Activated naive CD4-positive, alpha-beta T cell treated with anti-CD3 and anti-CD28 coated beads, Interleukin-2, amount 50 U/mL, for 72 hours (primary cell): Measurements from ENCODE around the gene MPC2. TPM values are rescaled to one million over a fixed set of nuclear protein-coding genes. Genes with fewer than 3 reads are reported as not detected.
"Not testable (repeated sequence)": the region's sequence is repeated elsewhere in the genome, so short reads cannot be mapped to it uniquely, and the experiment has no call there.

Experiments used
- ATAC-seq, 2 donors: fragments of 150-1000 bp; cut with Tn5 transposase; 2 replicates each; pipeline ENCODE4 v1.10.0; 2021; ENCODE audit warnings: mild to moderate bottlenecking in 2 of 2, moderate library complexity in 2 of 2
- DNase-seq, 2 donors: peaks; one replicate each; pipeline ENCODE4 v3.0.0; 2021 to 2022; ENCODE audit warnings: low spot score in 2 of 2
- H3K27ac Mint-ChIP-seq, 2 donors: one replicate each; pipeline ENCODE4 v1.8.0; 2022; ENCODE audit warnings: mild to moderate bottlenecking in 2 of 2, mixed read lengths in 2 of 2
- H3K36me3 Mint-ChIP-seq, 2 donors: one replicate each; pipeline ENCODE4 v1.8.0; 2022; ENCODE audit warnings: mixed read lengths in 2 of 2
- H3K9me3 Mint-ChIP-seq, 2 donors: one replicate each; pipeline ENCODE4 v1.8.0; 2022; ENCODE audit warnings: mixed read lengths in 2 of 2
- total RNA-seq, 2 donors: library from RNA; stranded (reverse); gene quantifications; one replicate each; pipeline ENCODE4 v1.2.3, GENCODE V29; 2022

MPC2 gene
- total RNA-seq, 2 donors from 2014 or later = 60.3 to 68.6 TPM

DNA sequence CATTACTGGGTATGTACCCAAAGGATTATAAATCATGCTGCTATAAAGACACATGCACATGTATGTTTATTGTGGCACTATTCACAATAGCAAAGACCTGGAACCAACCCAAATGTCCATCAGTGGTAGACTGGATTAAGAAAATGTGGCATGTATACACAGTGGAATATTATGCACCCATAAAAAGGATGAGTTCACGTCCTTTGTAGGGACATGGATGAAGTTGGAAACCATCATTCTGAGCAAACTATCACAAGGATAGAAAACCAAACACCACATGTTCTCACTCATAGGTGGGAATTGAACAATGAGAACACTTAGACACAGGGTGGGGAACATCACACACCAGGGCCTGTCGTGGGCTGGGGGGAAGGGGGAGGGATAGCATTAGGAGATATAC, 49.7 kb downstream of the MPC2 start:
- not testable (repeated sequence) for H3K9me3 Mint-ChIP-seq, DNase-seq, H3K27ac Mint-ChIP-seq, ATAC-seq, H3K36me3 Mint-ChIP-seq

DNA sequence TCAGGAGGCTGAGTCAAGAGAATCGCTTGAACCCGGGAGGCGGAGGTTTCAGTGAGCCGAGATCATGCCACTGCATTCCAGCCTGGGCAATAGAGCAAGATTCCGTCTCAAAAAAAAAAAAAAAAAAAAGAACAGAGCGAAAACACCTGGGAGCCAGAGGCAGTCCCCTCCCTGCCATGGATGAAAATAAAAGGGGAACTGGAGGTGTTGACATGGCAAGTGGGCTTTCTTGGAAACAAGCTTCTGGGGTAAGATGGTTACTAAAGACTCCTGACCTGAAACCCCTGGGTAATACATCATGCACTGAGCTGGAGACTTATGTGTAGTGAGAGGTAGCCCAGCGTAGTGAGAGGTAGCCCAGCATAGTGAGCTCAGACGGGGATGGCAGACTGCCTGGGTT, 54.5 kb downstream of the MPC2 start:
- DNase-seq = no peak
- Mint-ChIP-seq H3K36me3 (no peaks in the 10 kb centered on the region), H3K27ac (no peak overlapping the region), H3K9me3 (no peaks in the 10 kb centered on the region)
- no peak for ATAC-seq

DNA sequence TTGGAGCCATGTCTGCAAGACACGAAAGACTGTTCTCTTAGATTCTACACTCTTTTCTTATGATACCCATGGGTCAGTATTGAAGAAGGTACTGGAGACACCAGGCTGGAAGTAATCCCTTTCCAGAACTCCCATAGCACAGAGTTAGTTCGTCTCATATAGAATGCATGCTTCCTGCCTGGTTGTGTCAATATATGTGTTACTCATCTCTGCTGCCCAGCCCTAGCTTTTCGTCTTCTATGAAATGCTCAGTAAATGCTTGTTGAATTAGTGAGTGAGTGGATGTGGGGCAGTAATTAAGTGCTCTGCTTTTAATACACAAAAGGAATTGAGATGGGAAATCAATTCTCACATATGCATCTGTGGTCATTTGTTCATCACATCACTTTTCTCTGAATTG, 55.1 kb downstream of the MPC2 start:
- Mint-ChIP-seq H3K36me3 (no peaks in the 10 kb centered on the region), H3K9me3 (no peaks in the 10 kb centered on the region), H3K27ac (no peak overlapping the region)
- ATAC-seq = no peak
- no peak for DNase-seq

DNA sequence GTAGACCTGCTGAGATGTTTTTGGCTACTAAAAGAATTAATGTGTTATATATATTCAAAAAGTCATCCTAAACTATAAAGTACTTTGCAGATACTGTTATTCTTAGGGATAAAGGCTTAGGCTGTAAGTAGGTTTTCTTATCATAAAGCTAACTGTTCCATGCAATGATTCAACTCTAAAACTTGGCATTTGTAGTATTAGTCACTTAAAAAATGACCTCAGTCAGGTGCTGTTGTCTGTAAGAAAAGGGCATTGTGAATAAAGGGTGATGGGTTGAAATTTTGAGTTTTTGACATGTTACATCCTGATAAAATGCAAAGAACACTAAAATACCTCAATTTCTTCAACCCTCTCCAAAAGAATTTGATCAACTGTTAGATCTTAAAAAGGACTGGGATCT, 55.8 kb downstream of the MPC2 start:
- DNase-seq (no peak), ATAC-seq (no peak)
- Mint-ChIP-seq H3K27ac (no peak overlapping the region), H3K36me3 (no peaks in the 10 kb centered on the region), H3K9me3 (no peaks in the 10 kb centered on the region)

DNA sequence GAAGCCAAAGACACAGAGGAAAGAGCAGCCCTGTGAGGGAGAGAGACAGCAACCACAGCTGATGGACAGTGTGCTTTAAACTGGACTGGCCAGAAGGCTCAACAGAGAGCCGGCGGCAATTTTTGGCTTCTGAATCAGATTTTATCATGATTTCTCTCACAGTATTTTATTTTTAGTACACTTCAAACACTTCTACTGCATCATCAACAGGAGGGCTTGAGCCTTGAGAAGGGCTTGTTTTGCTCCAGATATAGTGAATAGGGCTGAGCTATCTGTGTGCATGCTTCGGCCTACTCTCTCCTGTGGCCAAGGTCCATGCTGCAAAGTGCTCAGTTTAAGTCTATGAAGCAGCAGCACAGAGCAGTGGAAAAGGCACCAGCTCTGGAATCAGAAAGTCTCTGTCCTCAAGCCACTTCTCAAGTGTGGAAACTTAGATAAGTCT, 56.3 kb downstream of the MPC2 start:
- ATAC-seq = no peak
- Mint-ChIP-seq H3K36me3 (no peaks in the 10 kb centered on the region), H3K9me3 (no peaks in the 10 kb centered on the region), H3K27ac (no peak overlapping the region)
- DNase-seq = no peak

DNA sequence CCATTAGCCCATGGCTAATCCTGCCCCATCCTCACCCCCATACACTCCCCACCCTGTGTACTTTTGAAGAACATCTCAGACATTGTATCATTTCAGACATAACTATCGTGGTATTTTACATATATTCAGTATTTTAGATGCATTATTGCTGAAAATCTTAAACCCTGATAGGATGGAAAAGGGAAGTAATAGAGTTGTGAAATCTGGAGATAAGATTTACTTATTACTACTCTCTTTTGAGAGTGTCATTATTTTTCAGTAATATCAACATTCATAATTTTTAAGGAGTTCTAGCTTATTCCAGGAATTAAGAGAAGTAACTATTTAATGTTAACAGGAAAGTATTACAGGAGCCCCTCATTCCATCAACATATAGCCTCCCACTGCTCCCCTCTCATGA, 57.4 kb downstream of the MPC2 start:
- H3K36me3 Mint-ChIP-seq = no peaks in the 10 kb centered on the region
- no peak overlapping the region for H3K27ac Mint-ChIP-seq
- DNase-seq (no peak), ATAC-seq (no peak)
- H3K9me3 Mint-ChIP-seq = no peaks in the 10 kb centered on the region

DNA sequence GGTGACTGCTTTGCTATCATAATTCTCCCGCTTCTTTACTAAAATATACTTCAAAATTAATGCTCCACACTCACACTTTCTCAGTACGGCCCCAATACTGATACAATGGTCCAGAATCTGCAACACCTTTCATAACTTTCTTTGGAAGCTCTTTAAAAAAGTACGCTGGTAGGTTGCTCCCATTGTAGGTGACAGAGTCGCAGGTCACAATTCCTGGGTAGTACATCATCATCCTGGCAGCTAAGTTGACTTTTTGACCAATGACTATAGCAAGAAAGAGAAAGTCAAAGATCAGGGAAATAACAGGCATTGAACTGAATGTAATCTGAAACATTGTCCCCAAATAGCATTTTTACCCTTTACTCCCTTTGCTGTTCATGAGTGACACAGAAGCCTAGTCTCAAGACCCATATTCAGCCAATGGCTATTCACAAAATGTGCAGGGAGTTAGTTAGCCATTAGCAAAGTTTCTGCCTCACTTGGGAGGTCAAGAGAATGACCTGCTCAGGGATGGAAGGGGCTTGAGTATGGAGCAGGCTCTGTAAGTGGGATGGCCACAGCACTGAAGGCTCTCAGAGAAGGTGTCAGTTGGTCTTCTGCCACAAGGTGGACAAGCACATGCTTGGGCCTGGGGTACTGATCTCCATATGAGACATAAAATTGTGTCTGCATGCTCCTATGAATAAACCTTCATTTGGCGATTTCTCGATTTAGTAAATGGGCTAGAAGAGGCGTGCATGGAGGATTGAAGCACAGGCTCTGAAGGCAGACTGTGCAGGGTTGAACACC, 58.3 kb downstream of the MPC2 start:
- H3K27ac Mint-ChIP-seq = no peak overlapping the region
- no peak for ATAC-seq

DNA sequence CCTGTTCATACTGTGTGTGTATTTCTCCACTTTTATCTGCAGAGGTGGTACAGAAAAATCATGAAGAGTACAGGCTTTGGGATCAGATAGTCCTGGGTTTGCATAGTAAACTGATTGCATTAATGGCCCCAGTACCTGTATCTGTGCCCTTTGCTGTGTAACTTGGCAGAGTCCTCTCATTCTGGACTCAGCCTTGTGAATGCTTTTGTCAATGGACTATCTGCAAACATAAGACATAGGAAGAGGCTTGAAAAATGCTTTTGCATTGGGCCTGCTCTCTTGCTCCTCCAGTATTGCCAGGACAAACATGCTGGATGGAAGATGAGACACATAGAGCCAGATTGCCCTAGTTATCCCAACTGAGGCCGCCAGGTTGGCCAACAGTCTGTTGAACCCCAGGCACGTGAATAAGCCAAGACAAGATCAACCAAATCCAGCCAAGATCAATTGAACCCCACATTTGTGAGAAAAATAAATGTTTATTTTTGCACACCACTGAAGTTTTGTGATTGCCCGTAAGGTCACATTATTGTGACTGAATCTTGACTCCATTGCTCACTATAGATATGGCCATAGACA, 60.2 kb downstream of the MPC2 start:
- DNase-seq (no peak), ATAC-seq (no peak)
- Mint-ChIP-seq H3K9me3 (no peaks in the 10 kb centered on the region), H3K27ac (no peak overlapping the region), H3K36me3 (no peaks in the 10 kb centered on the region)

More for the DNA sequence above, 58.3 kb downstream of the MPC2 start:
- no peak for DNase-seq
- no peaks in the 10 kb centered on the region for H3K9me3 Mint-ChIP-seq
- H3K36me3 Mint-ChIP-seq = no peaks in the 10 kb centered on the region

DNA sequence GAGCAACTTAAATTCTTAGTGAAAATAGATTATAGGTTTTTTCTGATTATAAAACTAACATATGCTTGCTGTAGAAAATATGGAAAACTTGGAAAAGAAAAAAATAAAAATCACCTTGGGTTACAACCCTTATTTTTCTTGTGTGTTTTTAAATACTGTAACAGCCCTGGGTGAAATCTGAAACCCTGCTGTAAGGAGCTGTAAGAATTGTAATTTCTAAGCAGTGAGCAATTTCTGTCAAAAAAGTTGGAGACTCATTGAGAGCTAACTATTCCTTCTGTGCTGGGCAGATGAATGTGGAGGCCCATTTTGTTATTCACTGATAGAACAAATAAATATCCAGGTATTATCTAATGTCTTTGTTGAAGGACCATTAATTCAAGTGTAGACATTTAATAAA, 65.5 kb downstream of the MPC2 start:
- no peaks in the 10 kb centered on the region for H3K36me3 Mint-ChIP-seq
- no peak overlapping the region for H3K27ac Mint-ChIP-seq
- DNase-seq (no peak), ATAC-seq (no peak)
- H3K9me3 Mint-ChIP-seq = no peaks in the 10 kb centered on the region

DNA sequence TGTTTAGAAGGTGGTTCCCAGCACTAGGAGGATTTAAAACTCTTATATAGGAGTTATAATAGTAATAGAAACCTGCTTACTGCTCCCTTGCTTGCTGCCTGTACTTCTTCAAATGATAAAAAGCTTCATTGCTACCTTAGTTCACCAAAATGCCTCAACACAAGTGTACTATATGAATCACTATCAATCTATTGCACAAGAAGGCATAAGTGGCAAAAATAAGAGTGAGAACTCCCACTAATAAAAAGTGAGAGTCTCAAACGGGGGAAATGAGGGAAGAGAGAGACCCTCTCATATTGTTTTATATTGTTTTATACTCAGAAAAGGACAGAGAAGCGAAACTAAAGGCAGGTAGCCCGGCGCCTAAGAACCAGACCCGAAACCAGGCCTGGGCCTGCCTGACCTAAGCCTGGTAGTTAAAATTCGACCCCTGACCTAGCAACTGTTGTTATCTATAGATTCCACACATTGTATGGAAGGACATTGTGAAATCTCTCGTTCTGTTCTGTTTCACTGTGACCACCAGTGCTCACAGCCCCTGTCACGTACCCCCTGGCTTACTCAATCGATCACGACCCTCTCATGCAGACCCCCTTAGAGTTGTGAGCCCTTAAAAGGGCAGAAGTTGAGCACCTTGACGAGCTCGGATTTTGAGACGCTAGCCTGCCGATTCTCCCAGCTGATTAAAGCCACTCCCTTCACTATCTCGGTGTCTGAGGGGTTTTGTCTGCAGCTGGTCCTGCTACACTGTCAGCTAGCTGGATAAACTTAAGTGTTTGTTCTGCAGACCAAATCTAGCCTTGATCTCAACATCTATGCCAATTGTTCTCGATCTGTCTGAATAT, 67.5 kb downstream of the MPC2 start:
- not testable (repeated sequence) for H3K9me3 Mint-ChIP-seq, ATAC-seq, DNase-seq, H3K27ac Mint-ChIP-seq, H3K36me3 Mint-ChIP-seq

DNA sequence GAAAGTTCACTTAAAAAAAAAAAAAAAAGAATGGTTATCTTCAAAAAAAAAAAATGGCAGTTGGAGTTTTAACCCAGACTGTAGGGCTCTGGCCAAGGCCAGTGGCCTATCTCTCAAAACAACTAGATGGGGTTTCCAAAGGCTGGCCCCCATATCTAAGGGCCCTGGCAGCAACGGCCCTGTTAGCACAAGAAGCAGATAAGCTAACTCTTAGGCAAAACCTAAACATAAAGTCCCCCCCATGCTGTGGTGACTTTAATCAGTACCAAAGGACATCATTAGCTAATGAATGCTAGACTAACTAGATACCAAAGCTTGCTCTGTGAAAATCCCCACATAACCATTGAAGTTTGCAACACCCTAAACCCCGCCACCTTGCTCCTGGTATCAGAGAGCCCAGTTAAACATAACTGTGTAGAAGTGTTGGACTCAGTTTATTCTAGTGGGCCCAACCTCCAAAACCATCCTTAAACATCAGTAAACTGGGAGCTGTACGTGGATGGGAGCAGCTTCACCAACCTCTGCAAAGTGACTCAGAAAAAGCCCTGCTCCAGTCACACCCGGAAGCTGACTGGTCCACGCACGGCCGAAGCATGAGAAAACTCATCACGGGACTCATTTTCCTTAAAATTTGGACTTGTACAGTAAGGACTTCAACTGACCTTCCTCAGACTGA, 70.0 kb downstream of the MPC2 start:
- H3K27ac Mint-ChIP-seq, DNase-seq, H3K36me3 Mint-ChIP-seq, H3K9me3 Mint-ChIP-seq, ATAC-seq: not testable (repeated sequence)

Other genes with a start within 250 kb of the MPC2 start
- 10 to 100 TPM; 26.8 to 33.0 TPM for gene MPZL1, start 215.1 kb downstream of the MPC2 start, total RNA-seq
- gene ADCY10, start 22.9 kb downstream of the MPC2 start, total RNA-seq = under 1 TPM; 0.18 to 0.53 TPM
- 10 to 100 TPM; 28.1 to 33.0 TPM for gene DCAF6, start 389 bp downstream of the MPC2 start, total RNA-seq
- gene GPR161, start 199.9 kb upstream of the MPC2 start, total RNA-seq = under 1 TPM; 0.34 to 0.53 TPM
- gene TIPRL, start 241.9 kb upstream of the MPC2 start, total RNA-seq = 10 to 100 TPM; 40.7 to 82.2 TPM